H9 (cell line): ENCODE data around the gene LRFN2. TPM values are rescaled to one million over a fixed set of nuclear protein-coding genes. Genes with fewer than 3 reads are reported as not detected.

Experiments used
- DNase-seq: peaks from one replicate; pipeline ENCODE4 v3.0.0-alpha.2; 2017
- H2AFZ ChIP-seq: one replicate; pipeline ENCODE4 v1.6.1; 2013; ENCODE audit warnings: mild to moderate bottlenecking, low read length, control low read depth, moderate library complexity
- H2AK5ac ChIP-seq: 2 replicates; pipeline ENCODE4 v1.6.1; 2013; ENCODE audit warnings: low read length, control low read depth, mixed read lengths; ENCODE audit not compliant: insufficient read length
- H2BK120ac ChIP-seq: one replicate; pipeline ENCODE4 v1.6.1; 2013; ENCODE audit warnings: low read depth, mild to moderate bottlenecking, low read length, control low read depth, inconsistent platforms; ENCODE audit not compliant: poor library complexity, severe bottlenecking
- H2BK12ac ChIP-seq: 2 replicates; pipeline ENCODE4 v1.6.1; 2013; ENCODE audit warnings: low read length, control low read depth, mixed read lengths, low read depth; ENCODE audit not compliant: insufficient read length
- H2BK15ac ChIP-seq: 2 replicates; pipeline ENCODE4 v1.6.1; 2013; ENCODE audit warnings: low read depth, low read length, control low read depth
- H2BK20ac ChIP-seq: one replicate; pipeline ENCODE4 v1.6.1; 2013; ENCODE audit warnings: low read depth, mild to moderate bottlenecking, low read length, control low read depth, inconsistent platforms; ENCODE audit not compliant: poor library complexity, severe bottlenecking
- H2BK5ac ChIP-seq: 2 replicates; pipeline ENCODE4 v1.6.1; 2013; ENCODE audit warnings: low read length, control low read depth, mixed read lengths; ENCODE audit not compliant: insufficient read length
- H3K14ac ChIP-seq: 2 replicates; pipeline ENCODE4 v1.6.1; 2013; ENCODE audit warnings: low read length, control low read depth; ENCODE audit not compliant: insufficient read depth
- H3K18ac ChIP-seq: 2 replicates; pipeline ENCODE4 v1.6.1; 2013; ENCODE audit warnings: low read depth, mild to moderate bottlenecking, mixed read lengths, low read length, control low read depth; ENCODE audit not compliant: insufficient read length
- H3K23ac ChIP-seq: 2 replicates; pipeline ENCODE4 v1.6.1; 2013; ENCODE audit warnings: low read length, control low read depth, mixed read lengths, low read depth; ENCODE audit not compliant: insufficient read length
- H3K23me2 ChIP-seq: 2 replicates; pipeline ENCODE4 v1.6.1; 2013; ENCODE audit warnings: low read depth, mild to moderate bottlenecking, mixed read lengths, low read length, control low read depth; ENCODE audit not compliant: insufficient read length, poor library complexity, severe bottlenecking
- H3K27ac ChIP-seq: 2 replicates; pipeline ENCODE4 v1.5.1; 2013; ENCODE audit warnings: low read length, control low read depth, mixed read lengths, low read depth; ENCODE audit not compliant: insufficient read length
- H3K27me3 ChIP-seq: 2 replicates; pipeline ENCODE4 v1.6.1; 2013; ENCODE audit warnings: low read length, control low read depth, inconsistent platforms; ENCODE audit not compliant: insufficient read depth
- H3K4ac ChIP-seq: 2 replicates; pipeline ENCODE4 v1.6.1; 2013; ENCODE audit warnings: low read depth, mild to moderate bottlenecking, control low read depth, inconsistent platforms, low read length, moderate library complexity
- H3K4me1 ChIP-seq: 2 replicates; pipeline ENCODE4 v1.6.1; 2013; ENCODE audit warnings: low read length, control low read depth, inconsistent platforms; ENCODE audit not compliant: insufficient read depth
- H3K4me2 ChIP-seq: 2 replicates; pipeline ENCODE4 v1.6.1; 2013; ENCODE audit warnings: low read length, control low read depth, mixed read lengths; ENCODE audit not compliant: insufficient read length, insufficient read depth
- H3K56ac ChIP-seq: 2 replicates; pipeline ENCODE4 v1.6.1; 2013; ENCODE audit warnings: low read depth, mild to moderate bottlenecking, mixed read lengths, low read length, control low read depth; ENCODE audit not compliant: insufficient read length
- H3K79me1 ChIP-seq: 2 replicates; pipeline ENCODE4 v1.6.1; 2013; ENCODE audit warnings: low read depth, mild to moderate bottlenecking, moderate library complexity, low read length, control low read depth, inconsistent platforms; ENCODE audit not compliant: insufficient read depth, poor library complexity, severe bottlenecking
- H3K79me2 ChIP-seq: 2 replicates; pipeline ENCODE4 v1.6.1; 2013; ENCODE audit warnings: low read length, control low read depth, inconsistent platforms; ENCODE audit not compliant: insufficient read depth
- H3K9ac ChIP-seq: 2 replicates; pipeline ENCODE4 v1.6.1; 2013; ENCODE audit warnings: low read length, control low read depth, mixed read lengths; ENCODE audit not compliant: insufficient read length; ENCODE audit errors: extremely low read depth
- H3K9me3 ChIP-seq: one replicate; pipeline ENCODE4 v1.6.1; 2013; ENCODE audit warnings: low read depth, low read length, inconsistent platforms; ENCODE audit not compliant: control insufficient read depth
- H3T11ph ChIP-seq: one replicate; pipeline ENCODE4 v1.6.1; 2013; ENCODE audit warnings: mild to moderate bottlenecking, low read length, control low read depth, inconsistent platforms
- H4K20me1 ChIP-seq: one replicate; pipeline ENCODE4 v1.6.1; 2013; ENCODE audit not compliant: control insufficient read depth, insufficient read length, insufficient read depth
- H4K5ac ChIP-seq: 2 replicates; pipeline ENCODE4 v1.6.1; 2013; ENCODE audit warnings: low read depth, mild to moderate bottlenecking, mixed read lengths, low read length, control low read depth; ENCODE audit not compliant: insufficient read length
- H4K8ac ChIP-seq: replicated peaks from 2 replicates; pipeline ENCODE4 v1.6.1; 2013; ENCODE audit warnings: low read length, control low read depth, mixed read lengths, low read depth; ENCODE audit not compliant: insufficient read length
- H4K91ac ChIP-seq: 2 replicates; pipeline ENCODE4 v1.6.1; 2013; ENCODE audit warnings: low read depth, mild to moderate bottlenecking, moderate library complexity, mixed read lengths, low read length, control low read depth; ENCODE audit not compliant: insufficient read length
- H3K27ac Mint-ChIP-seq, 3 experiments: 2 replicates in 2 of 3; 3 replicates in 1 of 3; pipeline ENCODE4 v1.8.0; 2020 to 2021; ENCODE audit warnings: mixed read lengths in 3 of 3, mild to moderate bottlenecking in 1 of 3, moderate library complexity in 1 of 3
- H3K27me3 Mint-ChIP-seq: 2 replicates; pipeline ENCODE4 v1.8.0; 2021; ENCODE audit warnings: low read depth, mild to moderate bottlenecking, moderate library complexity, mixed read lengths
- H3K36me3 Mint-ChIP-seq, 3 experiments: 2 replicates in 2 of 3; 3 replicates in 1 of 3; pipeline ENCODE4 v1.8.0; 2020 to 2021; ENCODE audit warnings: low read depth in 3 of 3, mixed read lengths in 3 of 3; ENCODE audit not compliant: insufficient read depth in 1 of 3
- H3K4me1 Mint-ChIP-seq, 2 experiments: 2 replicates each; pipeline ENCODE4 v1.8.0; 2020; ENCODE audit warnings: mixed read lengths in 2 of 2
- H3K4me3 Mint-ChIP-seq, 2 experiments: 2 replicates in 1 of 2; 3 replicates in 1 of 2; pipeline ENCODE4 v1.8.0; 2020 to 2021; ENCODE audit warnings: mild to moderate bottlenecking in 2 of 2, mixed read lengths in 2 of 2, moderate library complexity in 1 of 2
- H3K9me3 Mint-ChIP-seq, 2 experiments: 2 replicates in 1 of 2; 3 replicates in 1 of 2; pipeline ENCODE4 v1.8.0; 2020; ENCODE audit warnings: mild to moderate bottlenecking in 2 of 2, mixed read lengths in 2 of 2, moderate library complexity in 1 of 2
- WGBS: extraction: QIAGEN DNeasy Blood & Tissue Kit; methylation state at CpG from one replicate; pipeline ENCODE4 v1.1.7; 2013; ENCODE audit warnings: missing lambda C conversion rate, low lambda C conversion rate, mixed read lengths; ENCODE audit not compliant: insufficient read length; ENCODE audit errors: extremely low coverage; 5-methylcytosine and 5-hydroxymethylcytosine counted together
- total RNA-seq: library from RNA; stranded (reverse); gene quantifications from 2 replicates; pipeline ENCODE4 v1.2.1, GENCODE V29; 2021
- TF ChIP-seq, protein P1 (sequence below): fragments of 200-600 bp; sonication (generic); conservative IDR thresholded peaks from 3 replicates; pipeline ENCODE4 v1.8.0; 2021; ENCODE audit warnings: antibody characterized with exemption, mild to moderate bottlenecking

Gene LRFN2
- total RNA-seq, 1 experiment from 2014 or later: 0.11 TPM

DNA sequence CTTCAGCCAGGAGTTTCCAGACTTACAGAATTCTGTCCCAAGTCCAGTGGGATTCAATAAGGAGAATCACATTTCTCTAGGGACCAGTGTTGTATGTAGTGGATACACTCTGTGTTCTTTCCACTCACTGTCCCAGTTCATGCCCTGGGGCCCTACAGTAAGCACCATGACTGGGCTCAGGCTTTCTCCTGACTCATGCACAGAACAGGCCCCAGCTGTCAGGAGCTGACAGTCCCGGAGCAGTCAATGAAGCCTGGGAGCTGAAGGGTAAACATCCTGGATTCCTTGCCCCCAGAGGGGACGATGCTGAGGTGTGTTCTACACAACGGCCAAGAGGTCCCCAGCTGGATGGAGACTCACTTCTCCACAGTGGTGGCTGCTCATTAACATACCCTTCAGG, 40.2 kb upstream of the LRFN2 start:
- Histone ChIP-seq H3K4me1 (no peaks in the 10 kb centered on the region), H4K20me1 (no peaks in the 10 kb centered on the region), H3K18ac (no peak overlapping the region), H3K9ac (no peak overlapping the region), H2BK12ac (no peak overlapping the region), H3K4ac (no peak overlapping the region), H2BK15ac (no peak overlapping the region), H3K27ac (no peak overlapping the region), H3K9me3 (no peaks in the 10 kb centered on the region), H3K23ac (no peak overlapping the region), H3T11ph (no peak overlapping the region), H3K56ac (no peak overlapping the region), H3K4me2 (no peak overlapping the region), H3K23me2 (no peaks in the 10 kb centered on the region), H3K27me3 (no peaks in the 10 kb centered on the region), H2BK20ac (no peak overlapping the region), H4K91ac (no peak overlapping the region), H2AK5ac (no peak overlapping the region), H3K79me1 (no peaks in the 10 kb centered on the region), H4K5ac (no peak overlapping the region), H3K79me2 (no peaks in the 10 kb centered on the region), H2BK5ac (no peak overlapping the region), H2BK120ac (no peak overlapping the region), H3K14ac (no peak overlapping the region), H4K8ac (no peak overlapping the region), H2AFZ (no peak overlapping the region)
- TF ChIP-seq, protein P1, sequence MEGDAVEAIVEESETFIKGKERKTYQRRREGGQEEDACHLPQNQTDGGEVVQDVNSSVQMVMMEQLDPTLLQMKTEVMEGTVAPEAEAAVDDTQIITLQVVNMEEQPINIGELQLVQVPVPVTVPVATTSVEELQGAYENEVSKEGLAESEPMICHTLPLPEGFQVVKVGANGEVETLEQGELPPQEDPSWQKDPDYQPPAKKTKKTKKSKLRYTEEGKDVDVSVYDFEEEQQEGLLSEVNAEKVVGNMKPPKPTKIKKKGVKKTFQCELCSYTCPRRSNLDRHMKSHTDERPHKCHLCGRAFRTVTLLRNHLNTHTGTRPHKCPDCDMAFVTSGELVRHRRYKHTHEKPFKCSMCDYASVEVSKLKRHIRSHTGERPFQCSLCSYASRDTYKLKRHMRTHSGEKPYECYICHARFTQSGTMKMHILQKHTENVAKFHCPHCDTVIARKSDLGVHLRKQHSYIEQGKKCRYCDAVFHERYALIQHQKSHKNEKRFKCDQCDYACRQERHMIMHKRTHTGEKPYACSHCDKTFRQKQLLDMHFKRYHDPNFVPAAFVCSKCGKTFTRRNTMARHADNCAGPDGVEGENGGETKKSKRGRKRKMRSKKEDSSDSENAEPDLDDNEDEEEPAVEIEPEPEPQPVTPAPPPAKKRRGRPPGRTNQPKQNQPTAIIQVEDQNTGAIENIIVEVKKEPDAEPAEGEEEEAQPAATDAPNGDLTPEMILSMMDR: no peak
- Mint-ChIP-seq H3K36me3 (peaks cover 0 to 10% (median 2%) of the 10 kb centered on the region in 3 experiments; a peak in 3 of 7 replicates), H3K4me1 (peaks cover 0 to 10% of the 10 kb centered on the region in 2 experiments; a peak in 1 of 4 replicates), H3K4me3 (no peak overlapping the region), H3K27me3 (peaks cover 2% of the 10 kb centered on the region; the same call in 1 of the 2 replicates), H3K27ac (no peak overlapping the region), H3K9me3 (peaks cover 7 to 10% of the 10 kb centered on the region in 2 experiments; a peak in 4 of 5 replicates)
- WGBS: no CpG with 5 or more reads among the region's 3 CpGs
- no peak for DNase-seq
